GM20431 (cell line): ENCODE data around the gene FASTK.

Source experiments
- in situ Hi-C: fragments of 300-500 bp; cut with MseI, MboI; formaldehyde crosslinking; loops from one replicate; pipeline ENCODE4 v1.15.0; 2020; ENCODE audit warnings: low sequenced_read_pairs; ENCODE audit not compliant: unreplicated experiment

Gene FASTK

GRCh38 chr7:151085329-151085690 lies 4.7 kb upstream of the FASTK start:
- in situ Hi-C loops = no loop called here

DNA sequence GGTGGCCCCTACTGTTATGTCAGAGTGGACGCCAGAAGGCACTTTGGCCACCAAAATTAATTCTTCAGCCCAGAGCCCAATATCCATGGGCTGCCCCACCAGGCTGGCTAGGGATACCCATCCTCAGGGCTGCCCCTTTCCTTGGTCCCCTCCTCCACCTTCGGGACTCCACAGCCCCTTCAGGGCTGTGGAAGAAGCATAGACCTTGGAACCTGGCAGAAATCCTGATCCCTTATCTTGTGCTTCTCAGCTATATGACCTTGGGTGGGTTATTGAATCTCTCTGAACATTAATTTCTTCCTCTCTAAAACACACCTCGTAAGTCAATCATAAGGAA lies 3.2 kb upstream of the FASTK start:
- in situ Hi-C loops = no loop called here

GRCh38 chr7:151083071-151083823 lies 2.6 kb upstream of the FASTK start, which contains the start of gene TMUB1:
TMUB1 (minus strand) TSS chr7:151083493; CDS start chr7:151082563, 930 bp downstream.
- in situ Hi-C loops = no loop called here

- in situ Hi-C loops = no loop called here
Measured at GRCh38 chr7:151082141-151083070, 1.8 kb upstream of the FASTK start.

- in situ Hi-C loops = no loop called here
Measured at GRCh38 chr7:151081170-151082101, 827 bp upstream of the FASTK start.

GRCh38 chr7:151080067-151080521 lies 515 bp downstream of the FASTK start:
- in situ Hi-C loops = no loop called here

DNA sequence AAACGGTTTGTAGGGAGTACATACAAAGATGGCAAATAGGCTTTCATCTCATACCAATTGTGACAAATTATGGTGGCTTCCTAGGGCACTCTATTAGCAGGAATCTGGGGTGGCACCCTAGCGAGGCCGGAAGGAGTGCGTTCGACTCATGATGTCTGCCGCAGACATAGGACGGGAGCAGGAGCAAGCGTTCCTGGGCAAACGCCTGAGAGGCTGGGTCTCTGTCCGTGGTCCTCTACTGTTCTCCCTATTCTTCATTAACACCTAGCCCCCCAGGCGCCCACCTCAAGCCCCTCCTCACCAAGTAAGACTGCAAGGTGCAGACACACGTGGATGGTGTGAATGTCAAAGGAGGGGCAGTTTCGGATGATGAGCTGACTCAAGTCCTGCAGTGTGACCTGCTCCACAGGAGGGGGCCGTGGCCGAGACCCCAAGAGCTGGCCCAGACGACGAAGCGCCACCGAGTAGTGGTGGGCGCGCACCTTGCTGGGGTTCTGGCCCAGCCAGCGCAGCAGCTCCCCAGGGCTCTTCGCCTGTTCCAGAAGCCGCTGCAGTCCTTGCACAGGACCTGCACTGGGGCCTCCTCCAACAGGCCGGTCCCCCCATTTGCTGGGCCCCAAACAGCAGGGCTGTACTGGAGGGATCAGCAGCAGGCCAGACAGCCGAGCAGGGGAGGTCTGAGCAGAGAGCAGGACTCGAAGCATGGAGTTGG lies 1.3 kb downstream of the FASTK start:
- in situ Hi-C loops = no loop called here

GRCh38 chr7:151078233-151079040 lies 2.2 kb downstream of the FASTK start:
- in situ Hi-C loops = no loop called here

- in situ Hi-C loops = no loop called here
Measured at GRCh38 chr7:151077705-151078232, 2.8 kb downstream of the FASTK start.

- in situ Hi-C loops = no loop called here
Measured at GRCh38 chr7:151076863-151077704, 3.5 kb downstream of the FASTK start.

GRCh38 chr7:151075978-151076426 lies 4.6 kb downstream of the FASTK start:
- in situ Hi-C loops = no loop called here

DNA sequence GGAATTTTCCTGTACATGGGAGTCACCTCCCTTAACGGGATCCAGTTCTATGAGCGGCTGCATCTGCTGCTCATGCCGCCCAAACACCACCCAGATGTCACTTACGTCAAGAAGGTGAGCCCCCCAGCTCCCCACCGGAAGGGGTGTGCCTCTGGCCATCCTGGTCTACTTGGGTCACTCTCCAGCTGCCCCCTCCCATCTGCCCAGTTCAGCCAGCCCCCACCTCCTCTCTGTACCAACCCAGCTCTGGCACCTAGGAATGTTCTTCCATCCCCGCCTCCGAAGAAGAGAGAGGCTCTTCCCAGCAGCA lies 5.0 kb downstream of the FASTK start:
- in situ Hi-C loops = no loop called here

DNA sequence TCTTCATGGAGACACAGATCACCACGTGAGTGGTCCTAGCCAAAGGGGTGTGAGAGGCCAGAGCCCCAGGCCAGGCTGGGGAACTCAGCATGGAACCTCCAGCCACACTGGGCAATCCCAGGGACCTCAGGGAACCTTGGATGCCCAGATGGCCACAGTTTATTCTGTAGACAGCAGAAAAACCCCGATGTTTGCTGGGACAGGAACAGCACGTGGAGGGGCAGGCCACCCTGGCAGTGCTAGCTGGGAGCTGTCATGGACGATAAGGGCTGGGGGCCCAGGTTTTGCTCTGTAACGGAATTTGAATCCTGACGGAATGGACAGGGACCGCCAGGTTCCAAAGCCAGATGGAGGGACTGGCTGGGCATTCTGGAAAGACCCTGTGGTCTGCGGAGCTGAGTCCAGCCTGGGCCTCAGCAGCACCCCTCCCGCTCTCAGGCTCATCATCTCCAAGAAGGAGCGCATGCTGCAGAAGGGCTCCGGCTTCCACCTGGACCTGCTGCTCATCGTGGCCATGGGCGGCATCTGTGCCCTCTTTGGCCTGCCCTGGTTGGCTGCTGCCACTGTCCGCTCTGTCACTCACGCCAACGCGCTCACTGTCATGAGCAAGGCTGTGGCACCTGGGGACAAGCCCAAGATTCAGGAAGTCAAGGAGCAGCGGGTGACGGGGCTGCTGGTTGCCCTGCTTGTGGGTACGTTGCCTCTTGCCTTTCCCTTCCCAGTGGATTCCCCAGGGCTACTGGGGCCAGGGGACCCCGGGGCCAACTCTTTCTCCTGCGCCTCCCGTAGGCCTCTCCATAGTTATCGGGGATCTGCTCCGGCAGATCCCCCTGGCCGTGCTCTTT lies 5.6 kb downstream of the FASTK start:
- in situ Hi-C loops = no loop called here

- in situ Hi-C loops = no loop called here
Measured at GRCh38 chr7:151073990-151074389, 6.6 kb downstream of the FASTK start.

- in situ Hi-C loops = no loop called here
Measured at GRCh38 chr7:151071032-151071866, 9.4 kb downstream of the FASTK start.

GRCh38 chr7:151070574-151070960 lies 10.0 kb downstream of the FASTK start:
- in situ Hi-C loops = no loop called here
